Peyer's patch (tissue), 4 donors: ENCODE results near the gene RPTOR. TPM values are rescaled to one million over a fixed set of nuclear protein-coding genes. Genes with fewer than 3 reads are reported as not detected.

Source experiments
- DNase-seq, 3 donors: peaks; one replicate each; pipeline ENCODE4 v3.0.0-alpha.2; 2017 to 2019
- H3K27ac ChIP-seq, 4 donors: fragments of 200-600 bp; sonication (generic); one replicate each; pipeline ENCODE4 v1.5.1; 2016 to 2019
- H3K27me3 ChIP-seq, 2 donors: fragments of 200-600 bp; sonication (generic); one replicate each; pipeline ENCODE4 v1.5.1; 2019
- H3K36me3 ChIP-seq, 3 donors: fragments of 200-600 bp; sonication (generic); one replicate each; pipeline ENCODE4 v1.5.1; 2016 to 2019
- H3K4me1 ChIP-seq, 4 donors: fragments of 200-600 bp; sonication (generic); one replicate each; pipeline ENCODE4 v1.5.1; 2016 to 2019
- H3K4me3 ChIP-seq, 4 donors: fragments of 200-600 bp; sonication (generic); 1 replicate in 3 of 4; 2 replicates in 1 of 4; pipeline ENCODE4 v1.5.1; 2016 to 2019; ENCODE audit warnings: mild to moderate bottlenecking in 1 of 4
- H3K9me3 ChIP-seq, 4 donors: fragments of 200-600 bp; sonication (generic); one replicate each; pipeline ENCODE4 v1.5.1; 2016 to 2019; ENCODE audit warnings: mild to moderate bottlenecking in 1 of 4
- CTCF ChIP-seq, 6 experiments: fragments of 450-650 bp in 4 of 6; fragments of 200-600 bp in 2 of 6; sonication (generic) in 1 of 6; IDR thresholded peaks; one replicate each; pipeline ENCODE4 v1.5.1; 2017 to 2019; ENCODE audit warnings: antibody characterized with exemption in 6 of 6, mild to moderate bottlenecking in 3 of 6, moderate library complexity in 1 of 6
- POLR2A ChIP-seq, 2 donors: fragments of 450-650 bp; IDR thresholded peaks; one replicate each; pipeline ENCODE4 v1.5.1; 2017; ENCODE audit warnings: antibody characterized with exemption in 2 of 2, mild to moderate bottlenecking in 2 of 2, moderate library complexity in 2 of 2
- total RNA-seq, 4 donors: library from RNA; depleted of rRNA; stranded (reverse); fragments of >200 nt; gene quantifications; one replicate each; pipeline ENCODE4 v1.1.0, GENCODE V29; 2016

Gene RPTOR
- total RNA-seq, 4 donors from 2014 or later: 42.4 to 73.6 (median 64.2) TPM

DNA sequence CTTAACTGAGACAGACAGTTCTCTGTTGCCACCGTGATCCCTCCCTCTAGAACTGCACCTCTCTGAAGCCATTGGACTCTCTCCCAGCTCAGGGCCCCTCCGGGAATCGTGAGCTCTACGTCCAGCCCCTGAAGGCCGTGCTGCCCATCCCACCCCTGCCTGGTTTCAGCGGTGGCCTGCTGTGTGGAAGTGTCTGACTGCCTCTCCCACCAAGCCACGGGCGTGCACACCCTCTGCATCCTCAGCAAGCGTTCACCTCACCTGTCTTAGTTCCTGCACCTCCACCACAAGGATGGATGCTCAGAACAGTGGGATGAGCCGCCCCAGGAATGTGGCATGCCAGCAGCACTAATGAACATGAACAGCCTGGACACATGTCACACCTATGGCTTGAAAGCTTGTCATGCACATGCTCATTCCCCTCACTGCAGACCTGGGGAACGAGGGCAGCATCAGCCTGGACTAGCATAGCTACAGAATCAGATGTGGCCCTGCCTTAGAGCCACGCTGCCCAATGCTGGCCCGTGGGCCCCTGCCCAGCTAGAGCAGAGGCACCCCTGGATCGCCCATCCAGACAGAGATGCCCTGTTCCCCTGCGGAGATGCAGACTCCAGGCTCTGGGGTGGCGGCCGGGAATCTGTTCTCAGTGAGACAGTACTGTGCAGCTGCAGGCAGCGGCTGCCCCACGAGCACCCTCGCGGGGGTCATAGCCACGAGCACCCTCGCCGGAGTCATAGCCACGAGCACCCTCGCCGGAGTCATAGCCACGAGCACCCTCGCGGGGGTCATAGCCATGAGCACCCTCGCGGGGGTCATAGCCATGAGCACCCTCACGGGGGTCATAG lies 373.3 kb downstream of the RPTOR start:
- Histone ChIP-seq H3K9me3 (no peaks in the 10 kb centered on the region), H3K27me3 (no peaks in the 10 kb centered on the region), H3K4me1 (peaks cover 0 to 8% (median 0%) of the 10 kb centered on the region in 4 donors), H3K36me3 (peaks cover 0 to 39% (median 0%) of the 10 kb centered on the region in 3 donors), H3K27ac (no peak overlapping the region), H3K4me3 (no peak overlapping the region)
- TF ChIP-seq CTCF (IDR thresholded peaks at IDR 0.05) (no peak), POLR2A (IDR thresholded peaks at IDR 0.05) (no peak)
- DNase-seq: peak in 1 of 3 donors; percentile 40

DNA sequence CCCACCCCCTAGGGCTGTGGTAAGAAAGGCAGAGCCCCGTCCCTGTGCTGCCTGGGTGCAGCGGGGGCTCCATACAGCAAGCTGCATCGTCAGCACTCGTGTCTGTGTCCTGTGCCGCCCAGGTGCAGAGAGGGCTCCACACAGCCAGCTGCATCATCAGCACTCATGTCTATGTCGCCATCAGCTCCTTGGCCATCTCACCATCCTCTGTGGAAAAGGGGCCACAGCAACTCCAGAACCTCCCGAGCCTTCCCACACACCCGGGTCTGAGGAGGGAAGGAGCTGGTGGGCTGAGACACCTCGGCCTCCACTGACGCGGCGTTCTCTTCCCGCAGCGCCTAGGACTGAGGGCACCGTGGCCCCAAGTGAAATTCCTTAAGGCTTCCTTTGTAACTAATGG lies 374.1 kb downstream of the RPTOR start:
- H3K4me1 ChIP-seq: peaks cover 0 to 8% (median 0%) of the 10 kb centered on the region in 4 donors
- DNase-seq: no peak
- TF ChIP-seq CTCF (IDR thresholded peaks at IDR 0.05): no peak
- TF ChIP-seq POLR2A (IDR thresholded peaks at IDR 0.05): no peak
- no peaks in the 10 kb centered on the region for H3K27me3 ChIP-seq
- no peak overlapping the region for H3K27ac ChIP-seq
- no peak overlapping the region for H3K4me3 ChIP-seq
- H3K9me3 ChIP-seq: no peaks in the 10 kb centered on the region
- peaks cover 0 to 45% (median 0%) of the 10 kb centered on the region in 3 donors for H3K36me3 ChIP-seq

DNA sequence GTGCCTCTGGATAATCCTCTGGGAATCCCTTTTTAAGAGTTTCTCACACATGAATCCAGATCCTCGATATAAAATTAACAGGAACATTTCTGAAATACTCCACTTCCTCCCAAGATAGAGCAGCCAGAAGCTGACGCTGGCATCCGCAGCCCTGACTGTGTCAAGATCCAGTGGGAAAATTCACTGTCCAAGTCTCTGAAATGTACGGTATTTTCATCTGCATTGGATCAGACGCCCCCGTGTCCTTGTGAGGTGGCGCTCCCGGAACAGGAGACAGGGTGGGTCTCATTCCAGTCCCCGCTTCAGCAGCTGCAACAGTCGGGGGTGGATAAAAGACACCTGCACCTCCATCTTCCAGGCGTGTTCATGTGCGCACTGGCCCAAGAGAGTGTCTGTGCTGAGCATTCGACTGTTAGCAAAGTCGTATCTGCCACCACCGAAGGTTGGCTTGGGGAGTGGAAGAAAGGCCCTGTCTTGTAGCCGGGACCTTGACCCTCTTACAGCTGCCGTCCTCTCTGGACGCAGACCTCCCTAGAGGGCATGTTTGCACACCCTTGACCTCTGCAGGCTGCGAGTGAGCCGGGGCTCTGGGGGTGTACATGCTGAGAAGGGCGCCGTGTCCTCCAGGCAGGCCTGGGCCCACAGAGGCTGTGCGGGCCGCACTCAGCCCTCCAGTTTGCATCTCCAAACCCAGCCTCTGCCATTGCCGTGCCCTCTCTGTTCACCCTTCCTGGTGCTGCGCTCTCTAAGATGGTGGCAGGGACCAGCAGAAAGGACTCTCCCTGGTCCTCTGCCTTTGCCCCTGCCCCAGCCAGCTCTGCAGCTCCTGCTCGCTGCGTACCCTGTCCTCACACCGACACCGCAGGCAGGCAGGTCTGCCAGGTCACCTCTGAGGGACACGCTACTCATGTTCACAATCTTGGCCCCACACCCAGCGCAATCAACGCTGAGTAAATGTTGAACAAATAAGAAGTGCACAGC lies 375.0 kb downstream of the RPTOR start:
- peak in 2 of 3 donors; percentile 32 to 38 for DNase-seq
- H3K36me3 ChIP-seq: peaks cover 0 to 44% (median 0%) of the 10 kb centered on the region in 3 donors
- H3K27ac ChIP-seq: no peak overlapping the region

GRCh38 chr17:80920441-80920840 lies 375.8 kb downstream of the RPTOR start:
- no peaks in the 10 kb centered on the region for H3K4me1 ChIP-seq
- H3K9me3 ChIP-seq: no peaks in the 10 kb centered on the region
- no peak overlapping the region for H3K27ac ChIP-seq
- H3K4me3 ChIP-seq: no peak overlapping the region
- H3K27me3 ChIP-seq: no peaks in the 10 kb centered on the region
- peaks cover 0 to 49% (median 0%) of the 10 kb centered on the region in 3 donors for H3K36me3 ChIP-seq
- TF ChIP-seq CTCF (IDR thresholded peaks at IDR 0.05): no peak
- no peak for TF ChIP-seq POLR2A (IDR thresholded peaks at IDR 0.05)
- DNase-seq: no peak

More for the DNA sequence above, 375.0 kb downstream of the RPTOR start:
- Histone ChIP-seq H3K4me3 (no peak overlapping the region), H3K4me1 (no peaks in the 10 kb centered on the region), H3K27me3 (no peaks in the 10 kb centered on the region), H3K9me3 (no peaks in the 10 kb centered on the region)
- TF ChIP-seq POLR2A (IDR thresholded peaks at IDR 0.05): no peak
- TF ChIP-seq CTCF (IDR thresholded peaks at IDR 0.05): no peak

GRCh38 chr17:80921159-80921558 lies 376.5 kb downstream of the RPTOR start:
- Histone ChIP-seq H3K27me3 (no peaks in the 10 kb centered on the region), H3K4me3 (no peak overlapping the region), H3K4me1 (no peaks in the 10 kb centered on the region), H3K36me3 (peaks cover 0 to 54% (median 0%) of the 10 kb centered on the region in 3 donors), H3K9me3 (no peaks in the 10 kb centered on the region), H3K27ac (no peak overlapping the region)
- TF ChIP-seq CTCF (IDR thresholded peaks at IDR 0.05) (no peak), POLR2A (IDR thresholded peaks at IDR 0.05) (no peak)
- DNase-seq: peak in 1 of 3 donors; percentile 34
